ENCODE results near the gene PCBD1. TPM values are rescaled to one million over a fixed set of nuclear protein-coding genes. Genes with fewer than 3 reads are reported as not detected.

Gene PCBD1
- total and polyA plus RNA-seq, 8 donors: 72.6 to 112 (median 79.2) TPM

DNA sequence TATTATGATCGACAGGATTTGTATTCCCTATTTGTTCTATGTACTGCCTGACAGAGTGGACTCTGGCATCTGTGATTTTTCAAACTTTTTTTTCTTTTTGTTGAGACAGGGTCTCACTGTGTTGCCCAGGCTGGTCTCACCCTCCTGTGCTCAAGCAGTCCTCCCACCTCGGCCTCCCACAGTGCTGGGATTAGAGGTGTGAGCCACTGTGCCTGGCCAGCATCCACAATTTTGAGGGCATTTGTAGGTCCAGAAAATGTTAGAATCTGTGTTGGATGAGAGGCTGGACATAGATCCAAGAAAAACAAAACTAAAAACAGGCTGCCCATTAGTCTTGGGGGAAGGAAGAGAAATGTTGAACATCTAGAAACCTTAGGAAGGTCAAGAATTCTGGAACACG, 38.3 kb downstream of the PCBD1 start:
- H3K36me3 ChIP-seq: peaks cover 0 to 50% of the 10 kb centered on the region in 2 donors
- no peaks in the 10 kb centered on the region for H3K4me1 ChIP-seq
- ATAC-seq (no peak), DNase-seq (no peak)
- intact Hi-C loops (cut with DNase I): no loop called here
- TF ChIP-seq, protein P1, sequence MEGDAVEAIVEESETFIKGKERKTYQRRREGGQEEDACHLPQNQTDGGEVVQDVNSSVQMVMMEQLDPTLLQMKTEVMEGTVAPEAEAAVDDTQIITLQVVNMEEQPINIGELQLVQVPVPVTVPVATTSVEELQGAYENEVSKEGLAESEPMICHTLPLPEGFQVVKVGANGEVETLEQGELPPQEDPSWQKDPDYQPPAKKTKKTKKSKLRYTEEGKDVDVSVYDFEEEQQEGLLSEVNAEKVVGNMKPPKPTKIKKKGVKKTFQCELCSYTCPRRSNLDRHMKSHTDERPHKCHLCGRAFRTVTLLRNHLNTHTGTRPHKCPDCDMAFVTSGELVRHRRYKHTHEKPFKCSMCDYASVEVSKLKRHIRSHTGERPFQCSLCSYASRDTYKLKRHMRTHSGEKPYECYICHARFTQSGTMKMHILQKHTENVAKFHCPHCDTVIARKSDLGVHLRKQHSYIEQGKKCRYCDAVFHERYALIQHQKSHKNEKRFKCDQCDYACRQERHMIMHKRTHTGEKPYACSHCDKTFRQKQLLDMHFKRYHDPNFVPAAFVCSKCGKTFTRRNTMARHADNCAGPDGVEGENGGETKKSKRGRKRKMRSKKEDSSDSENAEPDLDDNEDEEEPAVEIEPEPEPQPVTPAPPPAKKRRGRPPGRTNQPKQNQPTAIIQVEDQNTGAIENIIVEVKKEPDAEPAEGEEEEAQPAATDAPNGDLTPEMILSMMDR (IDR thresholded peaks at IDR 0.05): no peak
- H3K9me3 ChIP-seq: no peaks in the 10 kb centered on the region
- no peak overlapping the region for H3K4me3 ChIP-seq
- no peak overlapping the region for H3K27ac ChIP-seq
- H3K27me3 ChIP-seq: no peaks in the 10 kb centered on the region

DNA sequence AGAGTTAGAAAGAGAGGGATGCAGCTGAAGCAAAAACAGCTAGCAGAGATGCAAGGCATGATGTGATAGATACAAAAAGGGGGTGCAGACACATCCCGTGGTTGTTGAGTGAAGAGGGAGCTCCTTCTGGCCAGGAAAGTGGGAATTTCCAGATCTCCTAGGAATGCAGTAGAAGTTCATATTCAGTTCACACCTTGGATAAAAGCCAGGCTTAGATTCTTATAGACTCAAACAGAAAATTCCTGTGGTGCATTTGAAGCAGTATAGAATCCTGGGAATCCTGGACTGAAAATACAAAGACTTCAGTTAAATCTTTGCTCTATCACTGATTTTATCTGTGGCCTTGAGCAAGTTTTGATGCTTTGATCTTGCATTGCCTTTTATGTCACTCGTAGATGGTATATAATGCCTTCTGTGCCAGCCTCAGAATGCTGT, 38.8 kb downstream of the PCBD1 start:
- ATAC-seq (no peak), DNase-seq (peak in 1 of 4 donors; percentile 37)
- Histone ChIP-seq H3K9me3 (no peaks in the 10 kb centered on the region), H3K27ac (no peak overlapping the region), H3K36me3 (peaks cover 0 to 46% of the 10 kb centered on the region in 2 donors), H3K4me1 (no peaks in the 10 kb centered on the region), H3K27me3 (no peaks in the 10 kb centered on the region), H3K4me3 (no peak overlapping the region)
- TF ChIP-seq, protein P1 (IDR thresholded peaks at IDR 0.05): no peak
- intact Hi-C loops (cut with DNase I): no loop called here

DNA sequence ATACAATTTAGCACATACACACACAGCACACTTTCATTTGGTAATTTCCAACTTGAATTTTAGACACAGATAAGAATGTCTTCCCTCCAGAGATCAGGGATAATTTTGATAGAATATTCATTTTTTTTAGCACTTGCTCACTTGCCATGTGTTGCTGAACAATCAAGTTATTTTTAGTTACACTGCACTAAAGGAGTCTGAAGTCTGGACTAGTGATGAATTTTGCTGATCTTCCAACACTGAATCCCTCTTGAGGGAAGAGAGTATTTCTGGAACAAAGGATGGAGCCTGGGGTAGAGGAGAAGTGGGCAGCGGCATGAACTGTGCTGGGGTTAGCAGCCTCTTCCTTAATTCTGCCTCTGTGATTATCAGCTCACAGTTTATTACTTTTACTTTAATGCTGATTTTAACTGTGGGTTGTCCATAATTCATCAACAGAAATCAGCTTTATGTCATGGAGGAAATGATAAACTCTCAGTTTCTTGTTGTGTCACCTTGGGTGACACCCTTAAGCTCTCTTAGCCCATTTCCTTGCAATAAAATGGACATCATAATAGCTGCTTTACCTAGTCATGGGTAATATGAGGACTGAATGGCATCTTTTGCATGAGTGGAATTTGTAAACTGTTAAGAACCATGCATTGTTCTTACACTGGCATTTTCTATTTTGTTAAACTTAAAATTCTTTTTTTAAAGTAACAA, 40.6 kb downstream of the PCBD1 start:
- intact Hi-C loops (cut with DNase I): no loop called here

DNA sequence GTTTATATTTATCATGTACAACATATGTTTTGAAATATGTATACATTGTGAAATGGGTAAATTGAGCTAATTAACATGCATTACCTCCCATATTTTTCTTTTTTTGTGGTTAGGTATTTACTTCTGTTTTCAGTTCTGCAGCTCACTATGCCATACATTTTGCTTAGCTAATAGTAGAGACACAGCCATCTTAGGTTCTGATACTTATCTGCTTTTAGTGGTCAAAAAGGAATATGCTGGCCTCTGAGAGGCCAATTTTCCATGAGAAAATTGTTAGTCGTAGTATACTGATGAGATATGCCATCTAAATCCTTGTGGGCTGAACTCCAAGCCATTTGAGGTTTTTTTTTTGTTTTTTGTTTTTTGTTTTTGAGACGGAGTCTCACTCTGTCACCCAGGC, 41.6 kb downstream of the PCBD1 start:
- Histone ChIP-seq H3K36me3 (peaks cover 0 to 22% of the 10 kb centered on the region in 2 donors), H3K4me3 (no peak overlapping the region), H3K4me1 (no peaks in the 10 kb centered on the region), H3K27ac (no peak overlapping the region), H3K27me3 (no peaks in the 10 kb centered on the region), H3K9me3 (no peaks in the 10 kb centered on the region)
- intact Hi-C loops (cut with DNase I): no loop called here
- no peak for ATAC-seq
- DNase-seq: no peak
- TF ChIP-seq, protein P1 (IDR thresholded peaks at IDR 0.05): no peak

More for the DNA sequence above, 40.6 kb downstream of the PCBD1 start:
- DNase-seq: no peak
- ATAC-seq: no peak
- Histone ChIP-seq H3K4me1 (no peaks in the 10 kb centered on the region), H3K27ac (no peak overlapping the region), H3K36me3 (peaks cover 0 to 30% of the 10 kb centered on the region in 2 donors), H3K27me3 (no peaks in the 10 kb centered on the region), H3K9me3 (no peaks in the 10 kb centered on the region), H3K4me3 (no peak overlapping the region)
- TF ChIP-seq, protein P1 (IDR thresholded peaks at IDR 0.05): no peak

DNA sequence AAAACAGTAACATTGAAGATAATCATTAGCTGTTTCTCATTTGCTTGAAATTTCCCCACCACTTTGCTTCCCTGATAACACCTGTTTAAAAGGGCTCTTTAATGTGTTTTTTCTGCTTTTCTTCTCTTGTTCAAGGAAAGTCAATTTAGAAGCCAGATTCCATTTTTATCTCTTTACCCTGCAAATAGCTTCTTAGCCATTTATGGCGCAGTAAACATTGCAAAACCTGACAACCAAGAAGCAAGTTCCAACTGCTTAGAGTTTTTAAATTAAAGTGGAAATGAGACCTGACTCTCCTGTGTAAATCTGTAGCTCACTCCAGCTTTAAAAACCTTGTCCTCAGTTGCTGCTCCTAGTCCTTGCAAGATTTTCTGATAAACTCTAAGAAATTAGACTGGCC, 42.5 kb downstream of the PCBD1 start:
- H3K36me3 ChIP-seq: peaks cover 0 to 13% of the 10 kb centered on the region in 2 donors
- no peaks in the 10 kb centered on the region for H3K4me1 ChIP-seq
- no peak overlapping the region for H3K27ac ChIP-seq
- TF ChIP-seq, protein P1 (IDR thresholded peaks at IDR 0.05): no peak
- no peaks in the 10 kb centered on the region for H3K9me3 ChIP-seq
- no peaks in the 10 kb centered on the region for H3K27me3 ChIP-seq
- no peak for DNase-seq
- no peak overlapping the region for H3K4me3 ChIP-seq
- no peak for ATAC-seq
- intact Hi-C loops (cut with DNase I): no loop called here

Data from left lung (tissue), 10 donors.